Activated T-cell treated with anti-CD3 and anti-CD28 coated beads, Interleukin-2, amount 50 U/mL, for 1 hour (primary cell): ENCODE data around the gene SPATA1.
"Not testable (repeated sequence)": the region's sequence is repeated elsewhere in the genome, so short reads cannot be mapped to it uniquely, and the experiment has no call there.

ENCODE experiments used
- DNase-seq: peaks from one replicate; pipeline ENCODE4 v3.0.0-alpha.2; 2020

Gene SPATA1

GRCh38 chr1:84510165-84510564 lies 4.0 kb downstream of the SPATA1 start:
- no peak for DNase-seq

DNA sequence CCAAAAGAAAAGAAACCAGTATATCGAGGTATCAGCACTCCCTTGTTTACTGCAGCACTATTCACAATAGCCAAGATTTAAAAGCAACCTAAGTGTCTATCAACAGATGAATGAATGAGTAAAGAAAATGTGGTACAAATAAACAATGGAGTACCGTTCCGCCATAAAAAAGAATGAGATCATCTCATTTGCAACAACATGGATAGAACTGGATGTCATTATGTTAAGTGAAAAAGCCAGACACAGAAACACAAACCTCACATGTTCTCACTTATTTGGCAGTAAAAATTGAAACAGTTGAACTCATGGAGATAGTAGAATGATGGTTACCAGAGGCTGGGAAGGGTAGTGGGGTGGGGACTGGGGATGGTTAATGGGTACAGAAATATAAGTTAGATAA lies 4.5 kb downstream of the SPATA1 start:
- DNase-seq: no peak

GRCh38 chr1:84524590-84524989 lies 18.4 kb downstream of the SPATA1 start:
- no peak for DNase-seq

- DNase-seq: no peak
These were observed 19.6 kb downstream of the SPATA1 start for GRCh38 chr1:84525779-84526178.

GRCh38 chr1:84538599-84538998 lies 32.4 kb downstream of the SPATA1 start:
- no peak for DNase-seq

- DNase-seq: no peak
These were observed 33.8 kb downstream of the SPATA1 start for GRCh38 chr1:84539972-84540371.

- no peak for DNase-seq
These were observed 34.6 kb downstream of the SPATA1 start for GRCh38 chr1:84540759-84541158.

DNA sequence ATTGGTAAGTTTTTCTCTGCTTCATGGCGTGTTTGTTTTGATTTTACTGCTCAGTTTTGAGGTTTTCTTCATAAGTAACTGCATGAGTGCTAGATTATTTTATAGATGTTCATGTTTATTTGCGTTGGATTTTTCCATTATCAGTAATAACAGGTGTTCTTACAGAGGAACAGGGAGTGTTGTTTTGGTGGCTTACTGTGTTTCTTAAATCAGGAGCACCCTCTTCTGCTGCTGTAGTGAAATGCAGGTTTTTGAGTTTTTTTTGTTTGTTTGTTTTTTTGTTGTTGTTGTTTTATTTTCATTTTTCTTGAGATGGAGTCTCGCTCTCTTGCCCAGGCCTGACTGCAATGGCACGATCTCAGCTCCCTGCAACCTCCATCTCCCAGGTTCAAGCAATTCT lies 35.5 kb downstream of the SPATA1 start:
- no peak for DNase-seq

DNA sequence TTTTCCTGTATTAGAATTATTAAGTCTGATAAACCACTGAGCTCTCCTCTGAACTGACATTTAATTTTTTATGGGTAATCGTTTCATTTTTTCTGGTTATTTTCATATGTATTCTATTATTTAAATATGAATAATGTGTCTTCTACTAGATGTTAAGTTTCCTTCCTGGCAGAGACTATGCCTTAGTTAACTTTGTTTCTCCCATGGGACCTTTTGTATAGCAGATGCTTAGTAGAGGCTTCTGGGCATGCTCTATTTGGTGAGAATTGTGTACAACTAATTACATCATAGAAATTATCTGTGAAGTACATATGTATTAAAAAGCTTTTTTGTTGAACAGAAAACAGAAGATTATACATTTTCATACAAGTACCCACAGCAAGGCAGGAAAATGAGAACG lies 44.6 kb downstream of the SPATA1 start:
- no peak for DNase-seq

DNA sequence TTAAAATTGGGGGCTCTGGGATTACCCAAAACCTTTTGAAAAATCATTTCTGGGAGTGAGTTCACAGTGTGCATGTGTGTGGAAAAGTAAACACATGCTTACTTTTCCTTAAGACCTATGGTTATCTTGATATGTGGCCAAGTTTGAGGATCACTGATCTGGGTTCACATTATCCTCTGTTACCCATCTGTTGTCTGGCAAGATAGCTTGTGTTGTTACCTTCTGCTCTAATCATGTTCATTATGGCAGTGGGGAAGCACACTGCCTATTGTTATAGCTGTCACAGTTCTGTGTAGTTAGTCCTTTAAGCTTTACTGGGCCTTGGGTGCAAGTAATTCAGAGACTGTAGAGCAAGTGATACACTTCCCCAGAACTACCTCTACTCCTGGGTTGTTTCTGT lies 63.0 kb downstream of the SPATA1 start:
- DNase-seq: no peak

- no peak for DNase-seq
These were observed 64.4 kb downstream of the SPATA1 start for GRCh38 chr1:84570436-84571149.

- DNase-seq: no peak
These were observed 65.0 kb downstream of the SPATA1 start for GRCh38 chr1:84571150-84571535.

- DNase-seq: no peak
These were observed 67.3 kb downstream of the SPATA1 start for GRCh38 chr1:84573481-84573966.

GRCh38 chr1:84573967-84574842 lies 68.0 kb downstream of the SPATA1 start, which contains the start of gene CTBS:
CTBS (minus strand) TSS chr1:84574440; CDS start chr1:84574415, 25 bp downstream.
- peak; percentile 87 for DNase-seq

DNA sequence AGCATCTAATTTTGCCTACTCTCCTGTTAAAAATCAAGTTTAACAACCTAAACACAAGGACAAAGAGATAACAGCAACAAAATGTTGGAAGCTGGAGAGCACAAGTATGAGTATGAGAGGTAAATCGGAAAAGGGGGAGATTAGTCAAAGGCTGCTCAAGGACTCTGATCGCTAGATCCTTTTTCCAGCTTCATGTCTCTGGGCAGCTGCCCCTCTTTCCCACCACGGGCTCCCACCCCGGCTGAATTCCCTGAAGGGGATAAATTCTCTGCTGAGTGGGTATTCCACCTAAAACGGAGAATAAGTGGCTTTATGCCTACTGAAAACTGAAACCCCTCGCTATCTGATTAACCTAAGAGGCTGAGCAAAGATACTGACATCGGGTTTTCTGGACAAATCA lies 68.8 kb downstream of the SPATA1 start:
- DNase-seq: no peak

GRCh38 chr1:84581648-84582047 lies 75.5 kb downstream of the SPATA1 start:
- no peak for DNase-seq

GRCh38 chr1:84582802-84583587 lies 76.8 kb downstream of the SPATA1 start:
- no peak for DNase-seq

- no peak for DNase-seq
These were observed 77.5 kb downstream of the SPATA1 start for GRCh38 chr1:84583648-84584047.

DNA sequence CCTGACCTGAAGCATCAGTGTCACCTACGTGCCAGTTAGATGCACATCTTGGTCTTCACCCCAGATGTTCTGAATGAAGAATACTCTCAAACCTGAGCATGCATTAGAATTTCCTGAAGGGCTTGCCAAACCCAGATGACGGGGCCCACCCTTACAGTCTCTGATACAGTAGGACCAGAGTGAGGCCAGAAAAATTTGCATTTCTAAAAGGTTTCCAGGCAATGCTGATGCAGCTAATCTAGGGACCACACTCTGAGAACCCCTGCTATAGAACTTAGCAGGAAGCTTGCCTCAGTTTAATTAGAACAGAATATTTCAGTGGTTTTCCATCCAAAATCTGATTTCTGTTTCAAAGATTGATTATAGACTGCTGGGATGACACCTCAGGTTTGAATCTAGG lies 77.9 kb downstream of the SPATA1 start:
- DNase-seq: no peak

GRCh38 chr1:84585803-84586202 lies 79.6 kb downstream of the SPATA1 start:
- no peak for DNase-seq

- DNase-seq: no peak
These were observed 80.9 kb downstream of the SPATA1 start for GRCh38 chr1:84587099-84587498.

DNA sequence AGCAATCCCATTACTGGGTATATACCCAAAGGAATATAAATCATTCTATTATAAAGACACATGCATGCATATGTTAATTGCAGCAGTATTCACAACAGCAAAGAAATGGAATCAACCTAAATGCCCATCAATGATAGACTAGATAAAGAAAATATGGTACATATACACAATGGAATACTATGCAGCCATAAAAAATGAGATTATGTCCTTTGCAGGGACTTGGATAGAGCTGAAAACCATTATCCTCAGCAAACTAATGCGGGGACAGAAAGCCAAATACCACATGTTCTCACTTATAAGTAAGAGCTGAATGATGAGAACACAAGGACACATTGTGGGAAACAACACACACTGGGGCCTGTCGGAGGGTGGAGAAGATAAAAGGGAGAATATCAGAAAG lies 88.8 kb downstream of the SPATA1 start:
- DNase-seq: not testable (repeated sequence)

DNA sequence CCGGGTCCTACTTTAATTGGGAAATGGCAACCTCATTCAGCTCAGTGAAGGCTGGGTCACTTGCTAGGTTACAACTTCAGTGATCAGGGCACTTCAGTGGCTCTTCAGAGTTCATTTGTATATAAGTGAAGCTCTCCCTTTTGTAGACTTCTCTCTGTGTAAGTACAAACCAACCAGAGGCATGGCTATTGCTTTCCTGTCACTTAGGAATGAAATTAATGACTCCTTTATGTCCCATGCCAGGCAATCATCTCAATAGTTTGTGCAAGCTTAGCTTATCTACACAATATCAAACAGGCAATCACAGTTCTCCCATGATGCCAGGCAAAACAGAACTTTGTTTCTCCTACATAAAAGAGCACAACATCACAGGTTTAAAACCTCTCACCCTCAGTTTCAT lies 90.8 kb downstream of the SPATA1 start:
- DNase-seq: no peak
